LNCaP clone FGC (cell line): ENCODE measurements around the gene ACSM5.

Experiments
- DNase-seq: peaks from one replicate; pipeline ENCODE4 v3.0.0-alpha.2; 2011; ENCODE audit warnings: low read depth
- H3K4me3 ChIP-seq: 2 replicates; pipeline ENCODE4 v1.5.1; 2011; ENCODE audit warnings: mild to moderate bottlenecking, low read depth, low read length, control low read depth
- CTCF ChIP-seq: IDR thresholded peaks from 2 replicates; pipeline ENCODE4 v1.5.1; 2012; ENCODE audit warnings: mild to moderate bottlenecking; ENCODE audit not compliant: control insufficient read depth, insufficient read depth; ENCODE audit errors: extremely low read depth

Gene ACSM5

GRCh38 chr16:20485408-20485807, 76.1 kb downstream of the ACSM5 start:
- no peak for TF ChIP-seq CTCF
- DNase-seq: no peak
- H3K4me3 ChIP-seq: no peak overlapping the region
